IPS-18a (cell line): ENCODE results near the gene KRTAP2-4.
"Not testable (repeated sequence)": the region's sequence is repeated elsewhere in the genome, so short reads cannot be mapped to it uniquely, and the experiment has no call there.

Source experiments
- H3K27ac ChIP-seq: one replicate; pipeline ENCODE4 v1.5.1; 2013; ENCODE audit warnings: low read length
- H3K27me3 ChIP-seq: one replicate; pipeline ENCODE4 v1.6.1; 2013; ENCODE audit warnings: mild to moderate bottlenecking, low read length; ENCODE audit not compliant: control insufficient read depth, insufficient read depth
- H3K36me3 ChIP-seq: one replicate; pipeline ENCODE4 v1.6.1; 2013; ENCODE audit warnings: low read depth, low read length; ENCODE audit not compliant: control insufficient read depth
- H3K4me1 ChIP-seq: one replicate; pipeline ENCODE4 v1.6.1; 2013; ENCODE audit warnings: low read depth, low read length; ENCODE audit not compliant: control insufficient read depth
- H3K4me3 ChIP-seq: one replicate; pipeline ENCODE4 v1.5.1; 2013; ENCODE audit warnings: low read length
- H3K9ac ChIP-seq: one replicate; pipeline ENCODE4 v1.6.1; 2013; ENCODE audit warnings: mild to moderate bottlenecking, low read length, moderate library complexity
- H3K9me3 ChIP-seq: one replicate; pipeline ENCODE4 v1.6.1; 2013; ENCODE audit warnings: low read depth, low read length; ENCODE audit not compliant: control insufficient read depth

Gene KRTAP2-4, protein sequence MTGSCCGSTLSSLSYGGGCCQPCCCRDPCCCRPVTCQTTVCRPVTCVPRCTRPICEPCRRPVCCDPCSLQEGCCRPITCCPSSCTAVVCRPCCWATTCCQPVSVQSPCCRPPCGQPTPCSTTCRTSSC

DNA sequence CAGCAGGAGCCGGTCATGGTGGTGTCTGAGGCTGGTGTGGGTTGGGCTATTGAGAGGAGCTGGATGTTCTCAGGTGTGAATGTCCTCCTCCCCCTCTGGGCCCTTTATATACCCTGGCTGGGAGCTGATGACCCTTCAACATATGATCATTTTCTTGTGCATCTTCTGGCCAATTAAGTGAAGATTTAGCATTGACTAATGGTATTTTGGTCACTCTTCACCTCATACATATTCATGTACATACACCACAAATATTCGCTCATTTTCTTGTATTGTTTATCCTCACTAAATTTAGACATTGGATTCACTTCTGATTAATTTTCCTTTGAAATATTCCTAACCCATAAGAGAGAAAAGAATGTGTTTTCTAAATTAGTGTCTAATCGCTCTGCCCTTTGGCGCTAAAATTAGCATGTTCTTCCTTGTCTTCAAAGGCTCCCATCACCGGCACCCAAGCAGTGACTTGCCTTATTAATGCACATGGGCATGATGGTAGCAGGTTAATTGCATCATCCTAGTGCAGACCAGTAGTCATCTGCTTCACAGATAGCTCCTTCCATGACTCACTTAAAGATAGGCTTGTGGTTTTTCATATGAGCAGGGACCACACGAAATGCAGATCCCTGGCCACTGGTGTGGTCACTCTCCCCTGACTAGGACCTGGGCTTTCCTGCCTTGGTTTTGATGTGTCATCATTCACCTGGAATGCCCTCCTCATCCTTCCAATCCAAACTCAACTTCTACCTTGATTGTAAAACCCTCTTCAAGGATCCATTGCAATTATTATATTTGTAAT is at the start of gene KRTAP2-4:
TSS of gene KRTAP2-4 (minus strand) at position 51 of the 796 bp plus-strand sequence. CDS start at position 17, 34 bp downstream.
- Histone ChIP-seq H3K4me1 (no peaks in the 10 kb centered on the region), H3K4me3 (no peak within 1 kb of the TSS), H3K27me3 (no peaks in the 10 kb centered on the region), H3K9ac (no peak within 1 kb of the TSS), H3K9me3 (no peaks in the 10 kb centered on the region), H3K27ac (no peak within 1 kb of the TSS), H3K36me3 (no peaks in the 10 kb centered on the region)

DNA sequence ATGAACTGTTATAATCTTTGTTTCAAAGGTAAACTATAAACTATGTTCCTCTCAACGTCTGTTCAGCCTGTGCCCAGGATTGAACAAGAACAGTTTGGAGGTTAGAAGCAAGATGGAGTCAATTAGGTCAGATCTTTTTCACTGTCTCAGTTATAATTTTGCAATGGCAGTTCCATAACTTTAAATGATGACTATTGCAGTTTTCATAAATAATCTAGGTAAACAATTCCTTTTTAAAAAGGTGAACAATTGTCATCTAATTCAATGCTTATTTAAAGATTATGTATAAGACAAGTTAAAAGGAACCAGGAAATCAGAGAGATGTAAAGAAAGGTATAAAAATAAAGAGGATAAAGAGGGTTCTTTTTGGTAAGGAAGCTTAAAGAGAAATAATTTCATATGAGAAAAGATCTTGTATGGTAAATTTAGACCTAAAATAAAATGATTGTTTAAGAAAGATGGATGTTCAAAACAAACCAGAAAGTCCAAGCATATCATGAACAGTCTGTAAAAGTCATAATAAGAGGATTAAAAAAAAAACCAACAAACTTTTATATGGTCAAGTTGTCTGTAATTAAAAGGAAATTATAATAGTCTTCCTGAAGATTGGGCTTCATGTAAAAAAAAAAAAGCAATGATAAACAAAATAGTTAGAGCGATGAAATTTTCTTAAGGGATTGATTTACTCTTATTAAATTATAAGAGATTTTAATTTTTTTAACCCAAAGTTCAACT is 45.6 kb upstream of the KRTAP2-4 start:
- no peaks in the 10 kb centered on the region for H3K36me3 ChIP-seq
- H3K27me3 ChIP-seq, result no peaks in the 10 kb centered on the region
- H3K9ac ChIP-seq, result no peak overlapping the region
- peaks cover 25% of the 10 kb centered on the region for H3K9me3 ChIP-seq
- no peak overlapping the region for H3K27ac ChIP-seq
- H3K4me1 ChIP-seq, result peaks cover 20% of the 10 kb centered on the region
- no peak overlapping the region for H3K4me3 ChIP-seq

DNA sequence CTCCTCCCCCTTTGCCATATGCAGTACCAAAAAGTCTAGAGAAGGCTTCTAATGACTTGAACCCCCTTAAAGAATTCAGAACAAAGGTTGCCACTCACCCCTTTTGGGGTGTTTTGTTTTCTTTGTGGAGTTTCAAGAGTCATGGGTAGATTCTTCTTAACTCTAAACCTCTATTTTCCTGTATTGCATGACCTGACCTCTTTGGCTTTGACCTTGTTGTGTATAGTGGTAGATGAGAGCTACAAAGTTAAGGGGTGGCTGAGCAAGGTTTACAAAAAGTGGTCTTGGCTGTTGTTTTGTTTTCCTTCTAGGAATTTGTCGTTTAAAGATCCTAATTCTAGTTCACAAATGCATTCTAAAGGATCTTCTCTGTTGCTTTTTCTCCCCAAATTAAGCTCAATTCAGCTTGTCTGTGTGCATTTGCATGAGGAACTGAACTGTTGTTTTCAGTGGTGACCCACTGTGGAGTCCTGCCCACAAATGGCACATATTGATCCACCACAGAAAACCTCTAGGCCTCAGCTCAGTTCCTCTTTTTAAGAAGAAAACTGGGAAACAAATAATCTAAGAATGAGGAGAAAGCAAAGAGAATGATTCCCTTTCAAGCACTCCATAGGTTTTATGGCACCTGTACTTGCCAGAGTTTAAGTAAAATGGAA is 43.2 kb upstream of the KRTAP2-4 start:
- H3K9me3 ChIP-seq, result peaks cover 20% of the 10 kb centered on the region
- H3K36me3 ChIP-seq, H3K27me3 ChIP-seq, H3K9ac ChIP-seq, H3K27ac ChIP-seq, H3K4me3 ChIP-seq: not testable (repeated sequence)
- peaks cover 24% of the 10 kb centered on the region for H3K4me1 ChIP-seq

- no peaks in the 10 kb centered on the region for H3K36me3 ChIP-seq
- H3K9ac ChIP-seq, result no peak overlapping the region
- no peaks in the 10 kb centered on the region for H3K27me3 ChIP-seq
- H3K4me3 ChIP-seq, result no peak overlapping the region
- H3K4me1 ChIP-seq, result peaks cover 24% of the 10 kb centered on the region
- H3K27ac ChIP-seq, result no peak overlapping the region
- H3K9me3 ChIP-seq, result peaks cover 18% of the 10 kb centered on the region
Observed at GRCh38 chr17:41107941-41108450, 42.3 kb upstream of the KRTAP2-4 start.

- not testable (repeated sequence) for H3K27me3 ChIP-seq, H3K27ac ChIP-seq, H3K9ac ChIP-seq, H3K9me3 ChIP-seq, H3K36me3 ChIP-seq, H3K4me3 ChIP-seq
- H3K4me1 ChIP-seq, result peaks cover 24% of the 10 kb centered on the region
Observed at GRCh38 chr17:41105347-41105746, 39.7 kb upstream of the KRTAP2-4 start, which contains the start of gene KRTAP4-9. Gene KRTAP4-9 (plus strand): TSS chr17:41105389. CDS start chr17:41105389, 0 bp downstream.

DNA sequence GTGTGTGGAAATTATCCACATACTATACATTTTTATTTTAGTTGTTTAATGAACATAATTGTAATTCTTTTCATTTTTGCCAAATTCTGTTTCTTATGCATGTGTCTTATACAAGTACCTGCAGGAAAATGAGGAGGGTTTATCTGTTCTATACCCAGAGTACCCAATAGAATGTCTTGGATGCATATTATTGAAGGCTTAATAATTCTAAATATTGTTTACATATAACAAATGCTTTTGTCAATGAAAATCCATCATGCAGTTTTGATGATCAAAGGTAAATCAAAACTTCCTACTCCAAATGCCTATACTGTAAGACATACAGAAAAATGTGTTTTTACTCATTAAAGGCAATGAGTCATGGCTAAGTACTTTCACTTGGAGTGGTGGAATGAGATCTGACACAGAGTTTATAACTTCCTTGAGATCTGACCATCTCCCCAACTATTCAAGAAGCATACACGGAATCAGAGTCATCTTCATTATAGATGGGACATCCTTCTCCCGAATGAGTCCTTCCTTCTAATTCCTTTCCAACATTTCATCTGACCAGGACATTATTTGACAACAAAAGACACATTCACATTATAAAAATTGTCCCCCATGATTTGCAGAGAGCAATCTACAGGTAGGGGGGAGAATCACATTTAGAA is 38.8 kb upstream of the KRTAP2-4 start:
- H3K36me3 ChIP-seq, H3K9ac ChIP-seq, H3K9me3 ChIP-seq, H3K27ac ChIP-seq, H3K4me3 ChIP-seq, H3K27me3 ChIP-seq: not testable (repeated sequence)
- H3K4me1 ChIP-seq, result peaks cover 24% of the 10 kb centered on the region

- H3K4me1 ChIP-seq, result peaks cover 24% of the 10 kb centered on the region
Observed at GRCh38 chr17:41103896-41104295, 38.2 kb upstream of the KRTAP2-4 start.

DNA sequence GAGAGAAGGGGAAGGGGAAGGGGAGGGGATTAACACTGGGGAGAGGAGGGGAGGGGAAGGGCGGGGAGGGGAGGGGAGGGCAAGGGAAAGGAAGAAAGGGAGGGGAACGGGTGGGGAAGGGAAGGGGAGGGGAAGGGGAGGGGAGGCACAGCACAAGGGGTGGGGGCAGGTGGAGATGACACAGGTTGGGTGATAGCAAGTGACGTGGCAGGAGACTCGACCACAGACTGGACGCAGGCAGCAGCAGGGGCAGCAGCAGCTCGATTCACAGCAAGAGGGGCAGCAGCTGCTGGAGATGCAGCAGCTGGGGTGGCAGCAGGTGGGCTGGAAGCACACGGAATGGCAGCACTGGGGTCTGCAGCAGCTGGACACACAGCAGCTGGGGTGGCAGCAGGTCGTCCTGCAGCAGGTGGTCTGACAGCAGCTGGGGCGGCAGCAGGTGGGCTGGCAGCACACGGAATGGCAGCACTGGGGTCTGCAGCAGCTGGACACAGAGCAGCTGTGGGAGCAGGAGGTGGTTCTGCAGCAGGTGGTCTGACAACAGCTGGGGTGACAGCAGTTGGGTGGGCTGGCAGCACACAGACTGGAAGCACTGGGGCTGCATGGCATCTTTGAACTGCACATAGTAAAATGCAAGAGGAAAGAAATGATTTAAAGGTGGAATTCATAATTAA is 36.0 kb upstream of the KRTAP2-4 start, which contains the start of gene KRTAP4-16:
TSS of gene KRTAP4-16 (minus strand) at position 624 of the 674 bp plus-strand sequence. CDS start at position 624, 0 bp downstream.
- H3K27ac ChIP-seq, result no peak within 1 kb of the TSS
- H3K9me3 ChIP-seq, result no peaks in the 10 kb centered on the region
- H3K36me3 ChIP-seq, result no peaks in the 10 kb centered on the region
- no peak within 1 kb of the TSS for H3K4me3 ChIP-seq
- H3K4me1 ChIP-seq, result peaks cover 8% of the 10 kb centered on the region
- H3K27me3 ChIP-seq, result no peaks in the 10 kb centered on the region
- H3K9ac ChIP-seq, result no peak within 1 kb of the TSS

More at GRCh38 chr17:41103896-41104295, 38.2 kb upstream of the KRTAP2-4 start:
- Histone ChIP-seq H3K27me3 (no peaks in the 10 kb centered on the region), H3K9ac (no peak overlapping the region), H3K9me3 (no peaks in the 10 kb centered on the region), H3K4me3 (no peak overlapping the region), H3K36me3 (no peaks in the 10 kb centered on the region), H3K27ac (no peak overlapping the region)

- not testable (repeated sequence) for H3K27me3 ChIP-seq, H3K4me1 ChIP-seq, H3K36me3 ChIP-seq, H3K4me3 ChIP-seq, H3K9me3 ChIP-seq, H3K27ac ChIP-seq, H3K9ac ChIP-seq
Observed at GRCh38 chr17:41099682-41100480, 34.2 kb upstream of the KRTAP2-4 start.

GRCh38 chr17:41098481-41098880 is 32.8 kb upstream of the KRTAP2-4 start:
- Histone ChIP-seq H3K36me3 (no peaks in the 10 kb centered on the region), H3K4me3 (no peak overlapping the region), H3K27me3 (no peaks in the 10 kb centered on the region), H3K4me1 (no peaks in the 10 kb centered on the region), H3K27ac (no peak overlapping the region), H3K9me3 (peaks cover 3% of the 10 kb centered on the region), H3K9ac (no peak overlapping the region)
